Activated CD8-positive, alpha-beta memory T cell treated with anti-CD3 and anti-CD28 coated beads, Interleukin-2, amount 50 U/mL, for 48 hours (primary cell): Measurements from ENCODE around the gene AMER3.

Experiments
- DNase-seq: peaks from one replicate; pipeline ENCODE4 v3.0.0-alpha.2; 2020

AMER3 gene

GRCh38 chr2:130756053-130756873, 923 bp downstream of the AMER3 start:
- peak; percentile 67 for DNase-seq

- no peak for DNase-seq
These were observed 1.7 kb downstream of the AMER3 start for GRCh38 chr2:130756874-130757668.

DNA sequence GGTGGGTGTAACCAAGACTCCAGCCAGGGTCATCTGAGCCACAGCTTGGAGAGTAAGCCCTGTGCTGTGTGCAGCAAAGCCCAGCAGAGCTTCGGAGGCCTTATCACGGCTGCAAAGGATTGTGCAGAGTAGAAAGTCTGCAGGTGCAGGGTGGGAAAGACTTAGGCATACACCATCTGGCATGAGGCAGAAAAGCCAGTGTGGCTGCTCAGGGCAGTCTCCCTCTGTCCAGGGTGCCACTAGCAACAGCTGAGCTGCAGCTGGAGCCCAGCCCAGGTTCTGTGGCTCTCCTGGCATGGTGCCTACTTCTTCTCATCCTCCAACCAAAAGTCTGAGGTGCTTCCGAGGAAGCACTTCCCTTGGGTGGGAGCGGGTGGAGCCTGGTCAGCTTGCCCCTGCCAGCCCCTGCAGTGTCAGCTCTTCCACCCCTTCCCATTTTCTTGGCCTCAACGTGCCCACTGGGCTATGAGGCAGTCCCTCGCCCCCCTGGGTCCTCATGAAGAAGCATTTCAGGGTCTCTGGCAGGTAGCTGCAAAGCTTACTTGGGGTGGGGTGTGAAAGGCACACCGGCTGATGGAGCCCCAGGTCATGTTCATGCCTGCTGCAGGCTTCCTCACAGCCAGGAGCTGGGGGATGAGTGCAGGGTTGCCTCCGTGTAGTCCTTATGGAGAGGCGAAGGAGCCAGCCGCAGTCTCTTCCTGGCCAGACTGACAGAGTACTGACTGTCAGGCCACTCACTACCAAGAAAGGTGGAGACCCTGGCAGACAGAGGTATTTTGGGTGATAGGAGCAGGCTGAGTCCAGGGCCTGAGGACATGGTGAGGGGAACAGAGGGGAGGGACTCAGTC, 4.8 kb downstream of the AMER3 start:
- no peak for DNase-seq

- DNase-seq: no peak
These were observed 5.7 kb downstream of the AMER3 start for GRCh38 chr2:130760754-130761751.

- no peak for DNase-seq
These were observed 6.9 kb downstream of the AMER3 start for GRCh38 chr2:130762031-130762909.

- DNase-seq: no peak
These were observed 7.6 kb downstream of the AMER3 start for GRCh38 chr2:130762910-130763385.

- DNase-seq: no peak
These were observed 8.1 kb downstream of the AMER3 start for GRCh38 chr2:130763405-130763804.

DNA sequence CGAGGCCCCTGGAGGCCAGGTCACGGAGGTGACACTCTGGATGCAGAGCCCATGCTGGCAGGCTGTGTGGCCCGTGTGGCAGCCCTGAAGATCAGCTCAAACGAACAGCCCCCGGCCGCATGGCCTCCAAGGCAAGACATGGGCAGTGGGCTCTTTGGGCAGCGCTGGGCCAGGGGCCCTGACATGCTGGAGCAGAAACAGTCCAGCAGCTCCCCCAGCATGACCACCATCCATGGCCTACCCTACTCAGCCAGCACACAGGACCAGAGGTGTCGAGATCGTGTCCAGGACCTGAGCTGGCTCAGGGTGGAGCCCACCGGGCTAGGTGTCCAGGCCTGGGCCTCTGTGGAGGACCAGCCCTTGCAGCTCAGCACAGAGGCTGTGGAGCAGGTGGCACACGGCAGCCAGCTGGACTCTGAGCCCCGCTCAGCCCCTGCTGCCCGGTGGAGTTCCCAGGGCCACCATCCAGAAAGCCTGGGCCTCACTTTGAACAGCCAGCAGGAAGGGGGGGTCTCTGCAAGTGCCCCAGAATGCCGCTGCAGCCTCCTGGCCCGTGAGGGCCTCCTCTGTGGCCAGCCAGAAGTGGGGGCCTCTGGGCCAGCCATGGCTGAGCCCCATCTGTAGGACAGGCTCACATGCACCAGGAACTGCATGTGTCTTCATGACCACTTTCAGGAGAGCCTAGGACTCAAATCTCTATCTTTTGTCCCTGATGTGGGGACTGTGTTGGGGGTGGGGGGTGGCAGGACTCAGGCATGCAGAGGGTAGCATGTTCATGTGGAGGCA, 8.9 kb downstream of the AMER3 start:
- DNase-seq: no peak

- DNase-seq: no peak
These were observed 9.4 kb downstream of the AMER3 start for GRCh38 chr2:130764821-130765115.

DNA sequence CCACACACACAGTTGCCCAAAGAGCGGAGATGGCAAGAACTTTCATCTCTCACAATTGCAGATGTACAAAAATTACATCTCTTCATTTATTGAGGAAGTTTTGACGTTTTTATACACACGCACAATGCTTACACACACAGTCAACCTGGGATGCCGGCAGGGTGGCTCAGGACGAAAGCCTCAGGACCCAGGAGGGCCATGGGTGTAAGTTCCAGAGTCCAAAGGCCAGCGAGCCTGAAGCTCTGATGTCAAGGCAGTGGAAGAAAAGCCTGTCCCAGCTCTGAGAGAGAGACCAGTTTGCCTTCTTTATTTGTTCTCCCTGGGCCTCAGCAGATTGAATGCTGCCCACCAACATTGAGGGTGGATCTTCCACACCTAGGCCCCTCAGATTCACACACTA, 10.1 kb downstream of the AMER3 start:
- no peak for DNase-seq

- DNase-seq: no peak
These were observed 10.7 kb downstream of the AMER3 start for GRCh38 chr2:130766037-130766436.

- no peak for DNase-seq
These were observed 11.5 kb downstream of the AMER3 start for GRCh38 chr2:130766711-130767407.

DNA sequence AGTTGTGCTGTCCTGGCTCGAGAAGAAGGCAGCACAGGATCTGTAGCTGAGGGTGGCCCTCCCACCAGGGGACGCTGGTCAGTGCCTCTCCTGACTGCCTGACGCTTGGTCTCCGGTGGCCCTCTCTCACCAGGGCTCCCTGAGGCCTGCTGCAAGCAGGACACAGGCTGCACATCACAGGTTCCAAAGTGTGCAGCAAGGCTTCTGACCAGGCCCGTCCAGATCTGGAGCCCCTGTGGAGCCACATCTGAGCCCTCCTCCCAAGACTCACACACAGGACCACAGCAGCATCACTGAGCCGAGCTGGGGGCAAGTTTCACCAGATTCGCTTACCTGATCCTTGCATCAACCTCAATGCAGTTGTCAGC, 12.1 kb downstream of the AMER3 start:
- no peak for DNase-seq

DNA sequence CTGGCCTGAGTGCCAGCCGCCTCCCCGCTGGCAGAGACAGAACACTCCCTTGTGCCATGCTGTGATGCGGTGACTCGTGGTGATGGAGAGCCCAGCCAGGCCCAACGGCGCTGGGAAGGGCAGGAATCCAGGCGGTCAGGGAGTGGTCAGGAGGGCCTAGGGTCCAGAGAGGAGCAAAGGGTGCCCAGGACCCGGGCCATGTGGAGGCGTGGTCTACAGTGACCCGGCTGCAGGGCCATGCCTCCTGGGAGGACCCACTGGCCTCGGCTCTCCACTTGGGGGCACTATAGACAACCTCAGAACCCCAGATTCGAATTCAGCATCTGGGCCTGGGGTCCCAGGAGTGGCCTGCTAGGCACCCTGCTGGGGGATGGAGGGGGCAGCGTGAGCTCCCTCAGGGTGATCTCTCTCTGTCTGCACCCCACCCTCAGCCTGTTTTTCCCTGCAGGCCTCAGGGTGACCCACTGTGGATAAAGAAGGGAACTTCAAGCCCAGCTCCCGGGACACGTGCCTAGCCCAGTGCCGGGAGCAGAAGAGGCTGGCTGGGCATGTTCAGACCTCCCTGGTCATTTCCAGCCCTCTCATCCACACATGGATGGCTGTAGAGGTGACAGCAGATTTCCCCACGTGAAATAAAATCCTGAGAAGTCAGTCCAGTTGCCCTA, 13.0 kb downstream of the AMER3 start:
- no peak for DNase-seq

- DNase-seq: no peak
These were observed 14.1 kb downstream of the AMER3 start for GRCh38 chr2:130769343-130769907.

- DNase-seq: no peak
These were observed 21.2 kb downstream of the AMER3 start for GRCh38 chr2:130776550-130776949.

GRCh38 chr2:130778781-130779180, 23.4 kb downstream of the AMER3 start:
- no peak for DNase-seq

GRCh38 chr2:130785466-130786055, 30.2 kb downstream of the AMER3 start:
- DNase-seq: no peak
